ENCODE data around the gene AFAP1.

The AFAP1 gene

DNA sequence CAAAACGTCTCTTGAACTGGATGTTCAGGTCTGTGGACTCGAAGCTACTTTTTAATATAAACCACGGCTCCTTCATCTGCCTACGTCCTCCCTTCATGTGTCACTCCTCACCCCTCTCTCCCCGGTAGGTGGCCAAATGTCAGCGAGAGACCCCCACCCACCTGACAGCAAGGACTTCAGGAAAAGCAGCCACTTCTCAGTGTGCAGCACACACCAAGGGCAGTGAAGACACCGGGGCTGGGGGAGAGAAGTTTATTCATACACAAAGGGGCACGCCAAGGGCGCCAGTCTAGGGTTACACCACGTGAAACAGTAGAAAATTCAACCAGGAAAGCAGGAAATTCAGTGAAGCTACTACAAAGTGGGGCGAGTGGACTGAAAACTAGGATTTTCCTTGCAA is 181.2 kb downstream of the AFAP1 start:
- no peak for DNase-seq (ENCODE audit: low spot score)
- FAIRE-seq: no peak

- DNase-seq (ENCODE audit: low spot score): no peak
- FAIRE-seq: no peak
These were observed 181.9 kb downstream of the AFAP1 start for GRCh38 chr4:7757501-7758471.

GRCh38 chr4:7756561-7757355 is 182.9 kb downstream of the AFAP1 start:
- DNase-seq (ENCODE audit: low spot score): no peak
- FAIRE-seq: no peak

DNA sequence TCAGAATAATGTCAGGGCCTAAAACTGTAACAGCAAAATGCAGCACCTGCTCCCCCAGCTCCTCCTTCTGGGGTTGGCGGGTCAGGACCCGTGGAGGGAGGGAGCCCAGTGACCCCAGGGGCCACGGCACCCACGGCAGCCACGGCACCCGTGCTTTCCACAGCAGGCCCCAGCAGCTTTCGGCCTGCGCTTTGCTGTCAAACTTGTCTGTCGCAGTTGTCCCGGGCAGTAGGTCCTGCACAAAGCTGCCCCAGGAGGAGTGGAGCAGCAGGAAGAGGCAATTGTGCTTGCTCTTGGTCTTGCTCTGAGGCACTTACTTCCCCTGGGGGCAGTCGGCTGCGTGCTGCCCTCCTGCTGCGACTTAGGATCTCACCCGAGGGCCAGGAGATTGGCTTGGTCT is 183.6 kb downstream of the AFAP1 start:
- FAIRE-seq (no peak), DNase-seq (ENCODE audit: low spot score) (no peak)

GRCh38 chr4:7755561-7755960 is 184.1 kb downstream of the AFAP1 start:
- no peak for FAIRE-seq
- DNase-seq (ENCODE audit: low spot score): no peak

DNA sequence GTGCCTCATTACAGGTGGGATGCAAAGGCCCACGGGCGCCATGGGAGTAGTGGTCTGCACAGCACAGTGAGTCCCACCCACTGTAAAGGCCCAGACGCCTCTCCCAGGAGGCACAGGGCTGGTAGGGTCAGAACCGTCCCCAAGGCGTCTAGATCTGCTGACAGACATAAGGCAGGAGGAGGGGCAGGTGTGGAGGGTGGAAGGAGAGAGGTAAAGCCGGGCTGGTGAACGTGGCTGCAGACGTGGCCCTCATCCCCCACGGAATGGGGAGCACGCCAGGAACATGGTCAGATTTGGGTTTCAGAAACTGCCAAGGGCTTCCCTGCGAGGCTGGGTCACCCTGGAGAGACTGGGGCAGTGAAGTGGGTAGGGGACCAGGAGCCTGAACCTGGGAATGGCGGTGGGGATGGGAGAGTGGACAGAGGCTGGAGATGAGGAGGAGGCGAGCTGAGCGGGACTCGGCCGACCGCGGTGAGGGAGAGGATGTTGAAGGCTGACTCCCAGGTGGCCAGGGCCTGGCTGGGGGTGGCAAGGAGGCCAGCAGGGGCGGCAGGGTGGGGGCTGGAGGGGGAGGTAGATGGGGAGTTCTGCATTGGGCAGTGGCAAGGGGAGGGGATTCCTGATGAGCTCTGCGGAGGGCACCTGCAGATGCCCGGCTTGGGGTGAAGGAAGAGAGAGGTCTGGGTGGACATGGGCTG is 184.9 kb downstream of the AFAP1 start:
- FAIRE-seq: no peak
- DNase-seq (ENCODE audit: low spot score): no peak

DNA sequence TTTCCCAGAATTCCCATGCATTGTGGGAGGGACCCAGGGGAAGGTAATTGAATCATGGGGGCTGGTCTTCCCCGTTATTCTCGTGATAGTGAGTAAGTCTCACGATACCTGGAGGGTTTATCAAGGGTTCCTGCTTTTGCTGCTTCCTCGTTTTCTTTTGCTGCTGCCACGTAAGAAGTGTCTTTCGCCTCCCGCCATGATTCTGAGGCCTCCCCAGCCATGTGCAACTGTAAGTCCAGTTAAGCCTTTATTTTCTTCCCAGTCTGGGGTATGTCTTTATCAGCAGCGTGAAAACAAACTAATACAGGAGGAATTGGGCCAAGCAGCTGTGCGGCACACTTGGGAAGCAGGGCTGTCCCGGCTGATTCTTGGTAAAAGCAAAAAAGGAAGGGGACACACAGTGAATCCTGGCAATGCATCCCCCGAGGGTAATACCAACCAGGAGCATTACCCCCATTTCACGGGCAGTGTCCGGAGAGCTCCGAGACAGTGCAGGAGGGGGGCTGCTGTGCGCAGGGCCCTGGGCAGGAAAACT is 185.7 kb downstream of the AFAP1 start:
- no peak for DNase-seq (ENCODE audit: low spot score)
- no peak for FAIRE-seq

GRCh38 chr4:7753271-7753670 is 186.4 kb downstream of the AFAP1 start:
- FAIRE-seq: no peak
- no peak for DNase-seq (ENCODE audit: low spot score)

DNA sequence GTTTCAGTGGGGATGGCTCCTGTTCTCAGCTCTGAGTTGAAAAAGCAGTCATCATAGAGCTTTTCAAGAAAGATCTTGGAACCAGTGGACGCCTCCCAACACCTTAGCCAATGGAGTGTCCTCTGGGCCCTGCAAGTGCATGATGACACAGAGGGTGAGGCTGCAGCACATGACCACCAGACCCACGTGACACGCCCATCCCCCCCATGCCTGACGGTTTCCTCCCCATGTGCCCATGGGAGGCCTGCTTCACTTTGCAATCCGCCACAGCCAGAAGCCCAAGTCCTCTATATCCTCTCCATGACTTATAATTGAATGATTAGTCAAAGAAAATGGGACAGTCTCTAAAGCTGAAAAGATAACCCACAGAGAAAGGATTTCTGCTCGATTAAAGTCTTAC is 187.0 kb downstream of the AFAP1 start:
- DNase-seq (ENCODE audit: low spot score) (no peak), FAIRE-seq (no peak)

DNA sequence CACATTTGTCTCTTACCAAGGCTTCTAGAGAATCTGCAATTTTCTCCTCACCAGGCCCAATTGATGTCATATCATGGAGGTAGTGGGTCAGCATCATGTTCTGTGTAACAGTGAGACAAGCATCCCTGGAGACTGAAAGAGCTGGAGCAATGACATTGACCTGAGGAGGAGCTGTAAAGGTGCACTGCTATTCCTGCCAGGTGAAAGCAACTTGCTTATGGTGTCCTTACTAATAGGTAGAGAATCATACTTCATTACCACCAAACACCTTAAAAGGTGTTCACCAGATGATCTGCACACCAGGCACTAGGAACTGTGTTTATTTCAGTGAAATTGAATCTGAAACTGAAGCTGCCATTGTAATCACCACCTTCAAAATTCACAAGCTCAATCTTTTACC is 188.7 kb downstream of the AFAP1 start:
- no peak for FAIRE-seq
- DNase-seq (ENCODE audit: low spot score): no peak

- DNase-seq (ENCODE audit: low spot score): no peak
- no peak for FAIRE-seq
These were observed 189.1 kb downstream of the AFAP1 start for GRCh38 chr4:7750523-7750922.

- DNase-seq (ENCODE audit: low spot score) (no peak), FAIRE-seq (no peak)
These were observed 192.1 kb downstream of the AFAP1 start for GRCh38 chr4:7747566-7747965.

DNA sequence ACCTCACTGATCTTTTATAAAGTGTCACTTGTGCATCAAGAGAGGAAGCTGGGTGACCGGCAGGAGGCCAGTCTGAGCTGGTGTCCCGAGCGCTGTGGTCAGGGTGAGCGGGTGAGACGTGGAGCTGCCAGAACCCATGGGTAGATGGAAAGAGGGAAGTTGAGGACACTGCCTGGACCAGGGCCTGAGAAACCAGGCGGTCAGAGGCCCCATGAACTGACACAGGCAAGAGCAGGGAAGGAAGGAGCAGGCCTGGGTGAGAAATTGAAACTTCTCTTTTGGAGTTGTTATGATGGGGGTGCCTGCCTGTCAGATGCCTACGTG is 192.6 kb downstream of the AFAP1 start:
- no peak for DNase-seq (ENCODE audit: low spot score)

DNA sequence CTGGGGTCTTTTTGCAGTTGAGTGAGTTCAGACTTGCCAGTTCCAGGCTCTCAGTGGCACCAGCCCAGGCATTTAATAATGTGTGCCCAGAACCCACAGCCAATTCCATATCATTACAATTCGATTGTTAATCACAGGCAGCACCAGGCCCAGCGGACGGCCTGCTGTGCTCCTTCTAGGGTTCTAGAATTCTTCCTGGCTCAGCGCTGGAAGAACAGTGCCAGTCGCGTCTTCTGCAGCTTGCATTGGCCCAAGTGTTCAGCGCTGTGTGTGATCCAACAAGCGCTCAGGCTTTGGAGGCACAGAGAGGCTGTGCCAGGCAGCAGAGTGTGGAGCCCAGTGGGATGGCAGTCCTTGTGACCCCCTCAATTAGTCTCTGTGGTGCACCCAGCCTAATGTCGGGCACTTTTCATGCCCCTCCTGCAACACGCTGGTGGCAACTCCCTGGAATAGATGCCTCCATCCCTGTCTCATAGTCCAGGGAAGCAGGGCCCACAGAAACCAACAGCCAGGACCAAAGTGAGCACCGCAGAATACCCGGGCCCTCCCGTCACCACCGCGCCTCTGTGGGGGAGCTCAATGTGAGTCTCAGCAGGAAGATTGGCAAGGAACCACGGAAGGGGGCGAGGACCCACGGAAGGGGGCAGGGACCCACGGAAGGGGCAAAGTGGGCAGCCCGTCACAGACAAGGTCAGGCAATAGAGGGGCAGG is 193.2 kb downstream of the AFAP1 start:
- FAIRE-seq (no peak), DNase-seq (ENCODE audit: low spot score) (no peak)

More for the DNA sequence above, 192.6 kb downstream of the AFAP1 start:
- FAIRE-seq: no peak

DNA sequence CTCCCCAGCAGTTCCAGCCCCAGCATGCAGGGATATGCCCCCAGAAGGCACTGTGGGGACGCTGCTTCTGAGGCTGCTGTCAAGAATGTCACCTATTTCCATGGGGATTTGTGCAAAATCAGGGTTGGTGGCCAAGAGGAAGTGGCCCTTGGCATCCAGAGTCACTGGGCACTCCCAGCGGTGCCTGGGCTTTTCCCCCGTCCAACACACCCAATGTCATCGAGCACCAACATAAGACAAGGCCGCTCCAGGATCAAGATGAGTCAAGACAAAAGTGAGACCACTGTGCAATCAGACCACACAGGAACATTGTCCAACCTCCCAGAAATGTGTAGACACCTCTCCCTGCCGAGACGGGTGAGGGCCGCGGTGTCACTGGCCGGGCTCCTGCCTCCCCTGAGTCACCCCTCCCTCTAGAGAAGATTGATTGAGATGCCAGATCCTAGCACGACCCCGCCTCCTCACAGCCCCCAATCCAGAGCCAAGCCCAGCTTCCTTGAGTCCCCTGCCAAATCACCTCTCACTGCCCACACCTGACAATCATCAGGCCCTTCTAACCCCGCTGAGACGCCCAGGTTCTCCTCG is 194.3 kb downstream of the AFAP1 start:
- no peak for FAIRE-seq
- DNase-seq (ENCODE audit: low spot score): no peak

DNA sequence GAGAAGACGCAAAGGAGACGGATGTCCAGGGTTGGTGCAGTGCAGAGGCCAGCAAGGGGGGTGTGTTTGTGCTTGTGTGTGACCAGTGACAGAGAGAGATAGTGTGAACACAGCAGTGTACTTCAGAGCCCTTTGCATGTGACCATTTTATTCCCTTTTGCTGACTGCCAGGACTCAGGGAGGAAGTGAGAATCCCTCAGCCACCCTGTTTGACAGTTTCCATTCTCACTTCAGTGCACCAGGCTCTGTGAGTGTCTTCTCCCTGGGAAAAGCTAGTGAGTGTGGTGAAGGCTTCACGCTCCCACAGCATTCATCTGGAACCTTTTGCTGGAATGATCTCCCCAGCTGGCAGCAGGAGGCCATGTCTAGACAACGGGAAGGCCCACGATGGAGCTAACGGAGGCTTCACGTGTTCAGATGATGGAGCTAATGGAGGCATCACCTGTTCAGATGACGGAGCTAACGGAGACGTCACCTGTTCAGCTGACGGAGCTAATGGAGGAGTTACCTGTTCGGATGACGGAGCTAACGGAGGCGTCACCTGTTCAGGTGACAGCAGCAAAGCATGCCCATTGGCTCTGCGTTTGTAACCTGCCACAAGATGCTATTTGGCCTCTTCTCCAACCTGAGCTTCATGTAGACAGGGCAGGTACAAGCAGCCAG is 195.4 kb downstream of the AFAP1 start:
- DNase-seq (ENCODE audit: low spot score) (no peak), FAIRE-seq (no peak)

GRCh38 chr4:7742807-7743280 is 196.8 kb downstream of the AFAP1 start:
- DNase-seq (ENCODE audit: low spot score): no peak
- no peak for FAIRE-seq

DNA sequence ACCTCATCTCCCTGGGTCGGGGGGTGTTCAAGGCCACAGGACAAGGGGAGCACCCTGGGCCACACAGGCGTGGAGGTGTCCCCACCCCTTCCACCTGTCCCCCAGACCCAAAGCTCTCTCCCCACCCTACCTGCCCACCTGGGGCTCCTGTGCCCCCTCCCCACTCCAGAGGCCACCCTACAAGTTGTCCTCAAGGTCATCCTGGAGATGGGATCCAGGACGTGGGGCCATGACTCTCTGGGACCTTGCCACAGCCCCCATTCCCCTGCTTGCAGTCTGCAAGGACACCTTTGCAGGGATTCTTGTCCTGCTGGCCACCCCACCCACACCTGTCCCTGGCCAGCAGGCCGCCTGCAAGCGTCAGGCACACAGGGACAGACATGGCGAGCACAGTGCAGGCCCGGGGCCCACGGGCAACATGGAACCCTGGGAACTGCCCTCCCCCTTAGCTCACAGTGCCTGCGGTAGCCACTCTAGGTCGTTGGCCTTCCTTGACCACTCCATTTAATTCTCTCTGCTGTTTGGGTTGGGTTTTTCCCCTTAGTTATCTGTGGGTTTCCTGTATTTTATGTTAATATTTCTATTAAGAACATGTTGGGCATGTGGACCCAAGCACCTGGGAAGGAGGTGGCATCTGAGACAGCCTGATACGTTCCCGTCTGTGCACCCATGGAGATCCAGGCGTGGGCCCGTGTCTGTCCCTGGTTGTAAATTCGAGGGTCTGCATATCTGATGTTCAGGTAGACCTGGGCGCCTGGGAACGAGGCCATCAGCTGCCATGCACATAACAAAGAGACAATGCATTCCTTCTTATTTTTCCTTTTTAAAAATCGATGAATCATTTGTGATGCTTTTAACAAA is 197.5 kb downstream of the AFAP1 start:
- no peak for DNase-seq (ENCODE audit: low spot score)
- no peak for FAIRE-seq
